HepG2 (cell line): ENCODE data around the gene ITGAE. TPM values are rescaled to one million over a fixed set of nuclear protein-coding genes. Genes with fewer than 3 reads are reported as not detected.

Source experiments
- ATAC-seq: fragments of 200-7000 bp; cut with Tn5 transposase; 3 replicates; pipeline ENCODE4 v1.9.1; 2020; ENCODE audit warnings: mild to moderate bottlenecking, moderate library complexity
- BruUV-seq: library from RNA; stranded (reverse); fragments of 400-500 nt; replicated peaks from 2 replicates; lab custom pipeline; 2021; lab: Mats Ljungman, UMichigan
- CTCF ChIA-PET: fragments of 300-600 bp; formaldehyde crosslinking; extraction: SDS; loops from one replicate; lab custom pipeline; 2021; ENCODE audit warnings: low total read pairs, inconsistent platforms, low intra/inter-chr PET ratio; lab: Yijun Ruan, JAX
- POLR2A ChIA-PET: fragments of 350-600 bp; sonication (Branson Sonifier 250); formaldehyde crosslinking; loops from one replicate; lab custom pipeline; 2020; ENCODE audit warnings: antibody characterized with exemption, inconsistent platforms; lab: Yijun Ruan, JAX
- DNase-seq: peaks from one replicate; pipeline ENCODE4 v3.0.0-alpha.2; 2015; ENCODE audit warnings: low spot score
- FAIRE-seq: peaks from 3 replicates; lab custom pipeline; 2011; peaks lifted over from hg19 to GRCh38; lab: Jason Lieb, UNC
- H2AFZ ChIP-seq: one replicate; pipeline ENCODE4 v1.6.1; 2011; ENCODE audit warnings: low read length, inconsistent platforms
- H3K27ac ChIP-seq: fragments of 300-600 bp; 3 replicates; pipeline ENCODE4 v1.8.0; 2011; ENCODE audit warnings: mixed run types, mild to moderate bottlenecking, mixed read lengths, low read length, inconsistent platforms; ENCODE audit not compliant: insufficient read depth; ENCODE audit errors: extremely low read length
- H3K27me3 ChIP-seq, 2 experiments: fragments of 200-600 bp in 1 of 2; 2 replicates in 1 of 2; 3 replicates in 1 of 2; pipeline versions ENCODE4 v1.6.0 to v1.8.0; 2011; ENCODE audit warnings: low read length in 2 of 2, mild to moderate bottlenecking in 2 of 2, moderate library complexity in 2 of 2, inconsistent platforms in 1 of 2; ENCODE audit not compliant: insufficient read depth in 2 of 2, control insufficient read depth in 1 of 2
- H3K36me3 ChIP-seq, 2 experiments: fragments of 200-600 bp in 1 of 2; replicated peaks in 1 of 2; 2 replicates in 1 of 2; 3 replicates in 1 of 2; pipeline versions ENCODE4 v1.5.1 to v1.8.0; 2011; ENCODE audit warnings: low read length in 2 of 2, inconsistent platforms in 1 of 2; ENCODE audit not compliant: insufficient read depth in 2 of 2, control insufficient read depth in 1 of 2
- H3K4me1 ChIP-seq: 2 replicates; pipeline ENCODE4 v1.5.1; 2012; ENCODE audit warnings: low read length, inconsistent platforms; ENCODE audit not compliant: insufficient read depth
- H3K4me2 ChIP-seq: 2 replicates; pipeline ENCODE4 v1.6.0; 2011; ENCODE audit warnings: low read depth, low read length, inconsistent platforms
- H3K4me3 ChIP-seq, 3 experiments: fragments of 200-600 bp in 1 of 3; sonication (generic), shearing (Covaris generic) in 1 of 3; replicated peaks in 1 of 3; 2 replicates each; pipeline ENCODE4 v1.5.1; 2011 to 2016; ENCODE audit warnings: low read length in 3 of 3, inconsistent platforms in 2 of 3, low read depth in 2 of 3, mild to moderate bottlenecking in 2 of 3, control low read depth in 1 of 3, mixed read lengths in 1 of 3; ENCODE audit not compliant: insufficient read depth in 1 of 3
- H3K79me2 ChIP-seq: one replicate; pipeline ENCODE4 v1.6.1; 2011; ENCODE audit warnings: low read length, inconsistent platforms; ENCODE audit not compliant: insufficient read depth
- H3K9ac ChIP-seq: 2 replicates; pipeline ENCODE4 v1.6.0; 2011; ENCODE audit warnings: mild to moderate bottlenecking, low read depth, low read length, inconsistent platforms; ENCODE audit not compliant: insufficient read depth
- H3K9me3 ChIP-seq: 2 replicates; pipeline ENCODE4 v1.5.1; 2012; ENCODE audit warnings: mild to moderate bottlenecking, low read length
- H4K20me1 ChIP-seq: 2 replicates; pipeline ENCODE4 v1.6.0; 2011; ENCODE audit warnings: inconsistent platforms, mild to moderate bottlenecking, low read length, moderate library complexity; ENCODE audit not compliant: insufficient read depth
- DR1 ChIP-seq: sonication (generic); formaldehyde crosslinking; IDR thresholded peaks from 2 replicates; pipeline ENCODE4 v1.8.0; 2021; ENCODE audit warnings: mild to moderate bottlenecking, missing genetic modification reagents, inconsistent platforms
- HOXA5 ChIP-seq: sonication (generic); formaldehyde crosslinking; IDR thresholded peaks from 2 replicates; pipeline ENCODE4 v1.4.0; 2020; ENCODE audit warnings: missing genetic modification reagents
- MIER3 ChIP-seq: IDR thresholded peaks from 2 replicates; pipeline ENCODE4 v1.6.1; 2016; ENCODE audit warnings: missing compliant biosample characterization, borderline replicate concordance
- SAP130 ChIP-seq: IDR thresholded peaks from 2 replicates; pipeline ENCODE4 v1.6.1; 2016; ENCODE audit warnings: low read depth
- STAG1 ChIP-seq: sonication (generic); formaldehyde crosslinking; IDR thresholded peaks from 2 replicates; pipeline ENCODE4 v1.4.0; 2020; ENCODE audit warnings: missing genetic modification reagents
- TARDBP ChIP-seq: sonication (generic); formaldehyde crosslinking; IDR thresholded peaks from 2 replicates; pipeline ENCODE4 v1.8.0; 2022; ENCODE audit warnings: mild to moderate bottlenecking, missing genetic modification reagents
- ZNF337 ChIP-seq: sonication (generic); formaldehyde crosslinking; IDR thresholded peaks from 2 replicates; pipeline ENCODE4 v1.5.1; 2020; ENCODE audit warnings: missing genetic modification reagents, low read depth, mild to moderate bottlenecking, borderline replicate concordance
- ZSCAN20 ChIP-seq: sonication (generic); formaldehyde crosslinking; IDR thresholded peaks from 2 replicates; pipeline ENCODE4 v1.4.0; 2020; ENCODE audit warnings: missing genetic modification reagents, mild to moderate bottlenecking, borderline replicate concordance
- WGBS: methylation state at CpG from one replicate; pipeline ENCODE4 v1.1.6; 2017; ENCODE audit warnings: low lambda C conversion rate; 5-methylcytosine and 5-hydroxymethylcytosine counted together
- in situ Hi-C: cut with HindIII; loops from 2 replicates; pipeline ENCODE4 v1.10.0; 2017; ENCODE audit warnings: low pct_unique_long_range_greater_than_20kb; ENCODE audit not compliant: extremely low pct_ligation_motif_present
- intact Hi-C: fragments of 100-400 bp; cut with micrococcal nuclease; formaldehyde crosslinking; loops from one replicate; pipeline ENCODE4 v1.10.0; 2022; ENCODE audit not compliant: unreplicated experiment
- polyA plus RNA-seq, 8 experiments: library from polyadenylated mRNA; depleted of rRNA in 3 of 8; stranded (reverse) in 7 of 8; unstranded in 1 of 8; fragments of >200 nt; fragmentation: Illumina TruSeq in 4 of 8; extraction: Trizol in 4 of 8; gene quantifications; 2 replicates each; pipeline versions ENCODE4 v1.2.1 to v1.2.3, GENCODE V29; 2011 to 2016; ENCODE audit warnings: low read depth in 4 of 8, missing spikeins in 1 of 8, mixed read lengths in 1 of 8; ENCODE audit not compliant: insufficient read depth in 1 of 8
- total RNA-seq, 5 experiments: library from RNA; depleted of rRNA; stranded (reverse); fragments of >200 nt; fragmentation: Illumina TruSeq; extraction: Trizol; gene quantifications; 2 replicates each; pipeline ENCODE4 v1.2.3, GENCODE V29; 2016; ENCODE audit warnings: low read depth in 1 of 5
- TF ChIP-seq, protein P1 (sequence below): sonication (generic); formaldehyde crosslinking; IDR thresholded peaks from 2 replicates; pipeline ENCODE4 v1.4.0; 2020; ENCODE audit warnings: missing genetic modification reagents
- TF ChIP-seq, protein P2 (sequence below): sonication (generic); formaldehyde crosslinking; IDR thresholded peaks from 2 replicates; pipeline ENCODE4 v1.8.0; 2022; ENCODE audit warnings: missing genetic modification reagents, low read depth, mild to moderate bottlenecking, borderline replicate concordance
- TF ChIP-seq, protein P3 (sequence below): sonication (generic); formaldehyde crosslinking; IDR thresholded peaks from 2 replicates; pipeline ENCODE4 v1.4.0; 2020; ENCODE audit warnings: missing genetic modification reagents

ITGAE gene
- total and polyA plus RNA-seq, 2 of the 13 experiments (the other 11 are each of a cell fraction or from before 2014, with no cell fraction given) = 42.3 to 49.0 TPM

DNA sequence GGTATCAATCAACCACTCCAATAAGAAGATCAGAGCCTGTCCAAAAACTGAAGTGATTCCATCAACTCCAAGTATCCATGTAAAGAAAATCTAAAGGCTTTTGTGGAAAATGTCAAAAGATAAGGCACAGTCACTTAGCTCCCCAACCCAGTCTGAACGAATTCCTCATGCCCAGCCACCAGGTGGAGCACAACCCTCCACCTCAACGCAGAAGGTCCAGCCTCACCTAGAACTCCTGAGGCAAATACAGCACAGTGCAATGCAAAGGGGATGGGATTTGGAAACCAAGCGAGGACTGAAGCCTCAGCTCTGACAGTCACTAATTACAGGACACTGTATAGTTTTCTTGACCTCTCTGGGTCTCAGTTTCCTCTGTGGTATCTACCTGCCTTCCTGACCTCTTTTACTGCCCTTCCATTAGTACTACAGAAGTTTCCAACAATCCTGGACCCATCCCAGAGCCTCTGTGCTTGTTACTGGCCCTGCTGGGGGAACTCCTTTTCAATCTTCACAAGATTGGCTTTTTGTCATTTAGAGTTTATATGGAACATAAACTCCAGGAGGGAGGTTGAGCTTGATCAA lies 43.0 kb upstream of the ITGAE start (continued):
- TF ChIP-seq, protein P1, sequence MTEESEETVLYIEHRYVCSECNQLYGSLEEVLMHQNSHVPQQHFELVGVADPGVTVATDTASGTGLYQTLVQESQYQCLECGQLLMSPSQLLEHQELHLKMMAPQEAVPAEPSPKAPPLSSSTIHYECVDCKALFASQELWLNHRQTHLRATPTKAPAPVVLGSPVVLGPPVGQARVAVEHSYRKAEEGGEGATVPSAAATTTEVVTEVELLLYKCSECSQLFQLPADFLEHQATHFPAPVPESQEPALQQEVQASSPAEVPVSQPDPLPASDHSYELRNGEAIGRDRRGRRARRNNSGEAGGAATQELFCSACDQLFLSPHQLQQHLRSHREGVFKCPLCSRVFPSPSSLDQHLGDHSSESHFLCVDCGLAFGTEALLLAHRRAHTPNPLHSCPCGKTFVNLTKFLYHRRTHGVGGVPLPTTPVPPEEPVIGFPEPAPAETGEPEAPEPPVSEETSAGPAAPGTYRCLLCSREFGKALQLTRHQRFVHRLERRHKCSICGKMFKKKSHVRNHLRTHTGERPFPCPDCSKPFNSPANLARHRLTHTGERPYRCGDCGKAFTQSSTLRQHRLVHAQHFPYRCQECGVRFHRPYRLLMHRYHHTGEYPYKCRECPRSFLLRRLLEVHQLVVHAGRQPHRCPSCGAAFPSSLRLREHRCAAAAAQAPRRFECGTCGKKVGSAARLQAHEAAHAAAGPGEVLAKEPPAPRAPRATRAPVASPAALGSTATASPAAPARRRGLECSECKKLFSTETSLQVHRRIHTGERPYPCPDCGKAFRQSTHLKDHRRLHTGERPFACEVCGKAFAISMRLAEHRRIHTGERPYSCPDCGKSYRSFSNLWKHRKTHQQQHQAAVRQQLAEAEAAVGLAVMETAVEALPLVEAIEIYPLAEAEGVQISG (CRISPR knock-in tag) = peak; percentile 92
- TF ChIP-seq ZNF337 (CRISPR knock-in tag) (no peak), SAP130 (peak; percentile 24; the same call in 1 of the 2 replicates), STAG1 (CRISPR knock-in tag) (peak; percentile 50), TARDBP (no peak), MIER3 (CRISPR knock-in tag) (no peak), HOXA5 (CRISPR knock-in tag) (no peak)
- TF ChIP-seq, all 625 proteins: peak for 6

DNA sequence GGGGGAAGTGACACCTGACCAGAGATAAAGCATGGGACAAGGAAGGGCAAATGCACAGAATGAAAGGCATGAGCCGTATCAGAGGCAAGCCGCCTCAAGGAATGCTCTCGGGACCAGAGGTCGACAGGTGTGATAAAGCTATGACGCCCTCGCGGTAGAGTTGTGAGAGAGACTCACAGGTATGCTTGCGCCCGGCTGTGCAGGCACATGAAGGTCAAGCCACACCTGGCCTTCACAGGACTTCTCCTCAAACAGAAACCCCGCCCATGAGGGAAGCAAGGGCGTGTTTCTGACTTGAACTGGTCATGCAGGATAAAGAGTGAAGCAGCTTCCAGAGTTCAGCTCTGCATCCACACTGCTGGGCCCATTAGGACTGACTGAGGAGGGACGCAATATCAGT lies 37.2 kb upstream of the ITGAE start:
- TF ChIP-seq ZSCAN20 (CRISPR knock-in tag) (no peak), DR1 (CRISPR knock-in tag) (no peak)
- TF ChIP-seq, protein P2, sequence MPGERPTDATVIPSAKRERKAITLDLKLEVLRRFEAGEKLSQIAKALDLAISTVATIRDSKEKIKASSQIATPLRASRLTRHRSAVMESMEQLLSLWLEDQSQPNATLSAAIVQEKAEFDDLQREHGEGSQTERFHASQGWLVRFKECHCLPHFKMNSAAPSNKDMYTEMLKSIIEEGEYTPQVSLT (CRISPR knock-in tag) = no peak
- TF ChIP-seq, protein P3, sequence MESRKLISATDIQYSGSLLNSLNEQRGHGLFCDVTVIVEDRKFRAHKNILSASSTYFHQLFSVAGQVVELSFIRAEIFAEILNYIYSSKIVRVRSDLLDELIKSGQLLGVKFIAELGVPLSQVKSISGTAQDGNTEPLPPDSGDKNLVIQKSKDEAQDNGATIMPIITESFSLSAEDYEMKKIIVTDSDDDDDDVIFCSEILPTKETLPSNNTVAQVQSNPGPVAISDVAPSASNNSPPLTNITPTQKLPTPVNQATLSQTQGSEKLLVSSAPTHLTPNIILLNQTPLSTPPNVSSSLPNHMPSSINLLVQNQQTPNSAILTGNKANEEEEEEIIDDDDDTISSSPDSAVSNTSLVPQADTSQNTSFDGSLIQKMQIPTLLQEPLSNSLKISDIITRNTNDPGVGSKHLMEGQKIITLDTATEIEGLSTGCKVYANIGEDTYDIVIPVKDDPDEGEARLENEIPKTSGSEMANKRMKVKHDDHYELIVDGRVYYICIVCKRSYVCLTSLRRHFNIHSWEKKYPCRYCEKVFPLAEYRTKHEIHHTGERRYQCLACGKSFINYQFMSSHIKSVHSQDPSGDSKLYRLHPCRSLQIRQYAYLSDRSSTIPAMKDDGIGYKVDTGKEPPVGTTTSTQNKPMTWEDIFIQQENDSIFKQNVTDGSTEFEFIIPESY (CRISPR knock-in tag) = peak; percentile 35; the same call in 1 of the 2 replicates
- ATAC-seq (no peak), DNase-seq (no peak), FAIRE-seq (no peak)
- intact Hi-C loops = no loop called here
- 91% methylated on average over 12 of the region's 12 CpGs for WGBS
- Histone ChIP-seq H3K79me2 (peaks cover 13% of the 10 kb centered on the region), H3K4me1 (peaks cover 1% of the 10 kb centered on the region), H3K4me2 (no peak overlapping the region), H3K9ac (no peak overlapping the region), H3K9me3 (no peaks in the 10 kb centered on the region), H3K27ac (no peak overlapping the region), H2AFZ (no peak overlapping the region), H3K27me3 (no peaks in the 10 kb centered on the region), H3K36me3 (peaks cover 19 to 61% of the 10 kb centered on the region in 2 experiments), H3K4me3 (no peak overlapping the region), H4K20me1 (0 out of 2 replicates have a peak, but pooled peaks cover under 1% of the 10 kb centered on the region)
- CTCF ChIA-PET = no interaction called here
- in situ Hi-C loops = no loop called here
- BruUV-seq = no TSS peak
- POLR2A ChIA-PET = interaction anchor here (0.5 kb wide), 1 partner anchor 100 kb away, joined by 4 read pairs; no protein-coding TSS in a partner anchor
